ENCODE data around the gene SLIT3.

DNA sequence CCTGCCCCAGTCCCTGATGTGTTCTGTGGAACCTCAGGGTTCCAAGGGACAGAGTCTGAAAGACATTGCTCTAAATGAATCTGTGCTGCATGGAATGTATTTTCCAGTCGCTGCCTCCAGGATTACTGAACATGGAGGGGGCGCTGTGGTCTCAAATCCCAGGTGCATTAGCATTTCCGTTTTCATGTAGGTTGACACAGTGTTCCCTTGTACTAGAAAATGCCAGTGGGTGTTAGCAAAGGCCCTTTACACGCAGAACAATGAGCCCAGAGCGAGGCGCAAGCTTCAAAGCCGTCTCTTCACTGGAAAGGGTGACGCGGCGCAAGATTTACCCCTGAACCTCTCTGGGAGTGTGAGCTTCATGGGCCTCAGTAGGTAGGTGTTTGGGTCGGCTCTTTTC is 308.3 kb downstream of the SLIT3 start:
- TF ChIP-seq, protein P1, sequence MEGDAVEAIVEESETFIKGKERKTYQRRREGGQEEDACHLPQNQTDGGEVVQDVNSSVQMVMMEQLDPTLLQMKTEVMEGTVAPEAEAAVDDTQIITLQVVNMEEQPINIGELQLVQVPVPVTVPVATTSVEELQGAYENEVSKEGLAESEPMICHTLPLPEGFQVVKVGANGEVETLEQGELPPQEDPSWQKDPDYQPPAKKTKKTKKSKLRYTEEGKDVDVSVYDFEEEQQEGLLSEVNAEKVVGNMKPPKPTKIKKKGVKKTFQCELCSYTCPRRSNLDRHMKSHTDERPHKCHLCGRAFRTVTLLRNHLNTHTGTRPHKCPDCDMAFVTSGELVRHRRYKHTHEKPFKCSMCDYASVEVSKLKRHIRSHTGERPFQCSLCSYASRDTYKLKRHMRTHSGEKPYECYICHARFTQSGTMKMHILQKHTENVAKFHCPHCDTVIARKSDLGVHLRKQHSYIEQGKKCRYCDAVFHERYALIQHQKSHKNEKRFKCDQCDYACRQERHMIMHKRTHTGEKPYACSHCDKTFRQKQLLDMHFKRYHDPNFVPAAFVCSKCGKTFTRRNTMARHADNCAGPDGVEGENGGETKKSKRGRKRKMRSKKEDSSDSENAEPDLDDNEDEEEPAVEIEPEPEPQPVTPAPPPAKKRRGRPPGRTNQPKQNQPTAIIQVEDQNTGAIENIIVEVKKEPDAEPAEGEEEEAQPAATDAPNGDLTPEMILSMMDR (IDR thresholded peaks at IDR 0.05), result peak in 2 of 3 donors; percentile 11 to 34
- TF ChIP-seq POLR2AphosphoS5 (IDR thresholded peaks at IDR 0.05), result no peak
- TF ChIP-seq POLR2A (IDR thresholded peaks at IDR 0.05), result no peak

All from breast epithelium (tissue), 3 donors.